Measurements from ENCODE around the gene MYRF.

Gene MYRF

GRCh38 chr11:61794579-61794978 is 42.1 kb downstream of the MYRF start:
- peaks cover 5% of the 10 kb centered on the region for H3K36me3 ChIP-seq (ENCODE audit: control insufficient read depth, insufficient read depth, low read length)

DNA sequence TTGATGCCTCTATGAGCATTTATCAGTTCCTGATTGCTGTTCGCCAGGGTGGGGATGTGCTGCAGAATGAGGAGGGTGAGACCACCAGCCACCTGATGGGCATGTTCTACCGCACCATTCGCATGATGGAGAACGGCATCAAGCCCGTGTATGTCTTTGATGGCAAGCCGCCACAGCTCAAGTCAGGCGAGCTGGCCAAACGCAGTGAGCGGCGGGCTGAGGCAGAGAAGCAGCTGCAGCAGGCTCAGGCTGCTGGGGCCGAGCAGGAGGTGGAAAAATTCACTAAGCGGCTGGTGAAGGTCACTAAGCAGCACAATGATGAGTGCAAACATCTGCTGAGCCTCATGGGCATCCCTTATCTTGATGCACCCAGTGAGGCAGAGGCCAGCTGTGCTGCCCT is 43.0 kb downstream of the MYRF start:
- Histone ChIP-seq H2BK120ac (ENCODE audit: low read depth, low read length) (no peak overlapping the region), H3K4me1 (ENCODE audit: control insufficient read depth, low read depth, low read length) (no peaks in the 10 kb centered on the region), H3K9ac (ENCODE audit: low read length) (no peak overlapping the region), H2AK5ac (ENCODE audit: low read length) (no peak overlapping the region), H3K18ac (ENCODE audit: low read length) (no peak overlapping the region), H3K23ac (ENCODE audit: low read length) (no peak overlapping the region), H3K4me2 (ENCODE audit: low read length) (no peak overlapping the region), H3K27ac (ENCODE audit: low read depth, low read length) (no peak overlapping the region), H3K4ac (ENCODE audit: low read depth, low read length) (no peak overlapping the region), H4K8ac (ENCODE audit: low read depth, low read length) (no peak overlapping the region), H3K79me1 (ENCODE audit: low read length) (peaks cover 18% of the 10 kb centered on the region), H3K79me2 (ENCODE audit: control insufficient read depth, insufficient read depth, low read length) (peaks cover 44% of the 10 kb centered on the region), H3K36me3 (ENCODE audit: control insufficient read depth, insufficient read depth, low read length) (peaks cover 5% of the 10 kb centered on the region), H3K27me3 (ENCODE audit: insufficient read depth, low read length, poor library complexity) (no peaks in the 10 kb centered on the region), H4K5ac (ENCODE audit: low read length) (no peak overlapping the region), H3K56ac (ENCODE audit: low read length) (no peak overlapping the region), H3K4me3 (ENCODE audit: low read length) (no peak overlapping the region), H2BK5ac (ENCODE audit: low read length) (no peak overlapping the region), H2BK15ac (replicated peaks; ENCODE audit: low read depth) (no peak overlapping the region)
- WGBS (ENCODE audit: extremely low coverage, insufficient coverage, low lambda C conversion rate), result no CpG with 5 or more reads among the region's 12 CpGs
- no peak for DNase-seq

More at GRCh38 chr11:61794579-61794978, 42.1 kb downstream of the MYRF start:
- Histone ChIP-seq H3K23ac (ENCODE audit: low read length) (no peak overlapping the region), H2BK5ac (ENCODE audit: low read length) (no peak overlapping the region), H3K9ac (ENCODE audit: low read length) (peak overlapping the region; percentile 35), H3K4me1 (ENCODE audit: control insufficient read depth, low read depth, low read length) (no peaks in the 10 kb centered on the region), H2BK15ac (replicated peaks; ENCODE audit: low read depth) (no peak overlapping the region), H2BK120ac (ENCODE audit: low read depth, low read length) (no peak overlapping the region), H3K79me2 (ENCODE audit: control insufficient read depth, insufficient read depth, low read length) (peaks cover 44% of the 10 kb centered on the region), H3K27ac (ENCODE audit: low read depth, low read length) (no peak overlapping the region), H3K18ac (ENCODE audit: low read length) (no peak overlapping the region), H3K4me2 (ENCODE audit: low read length) (no peak overlapping the region), H3K4ac (ENCODE audit: low read depth, low read length) (no peak overlapping the region), H3K27me3 (ENCODE audit: insufficient read depth, low read length, poor library complexity) (no peaks in the 10 kb centered on the region), H4K8ac (ENCODE audit: low read depth, low read length) (no peak overlapping the region), H3K56ac (ENCODE audit: low read length) (peak overlapping the region; percentile 17), H3K79me1 (ENCODE audit: low read length) (peaks cover 21% of the 10 kb centered on the region), H2AK5ac (ENCODE audit: low read length) (no peak overlapping the region), H4K5ac (ENCODE audit: low read length) (no peak overlapping the region), H3K4me3 (ENCODE audit: low read length) (no peak overlapping the region)
- 100% methylated on average over 1 of the region's 4 CpGs for WGBS (ENCODE audit: extremely low coverage, insufficient coverage, low lambda C conversion rate)
- no peak for DNase-seq

DNA sequence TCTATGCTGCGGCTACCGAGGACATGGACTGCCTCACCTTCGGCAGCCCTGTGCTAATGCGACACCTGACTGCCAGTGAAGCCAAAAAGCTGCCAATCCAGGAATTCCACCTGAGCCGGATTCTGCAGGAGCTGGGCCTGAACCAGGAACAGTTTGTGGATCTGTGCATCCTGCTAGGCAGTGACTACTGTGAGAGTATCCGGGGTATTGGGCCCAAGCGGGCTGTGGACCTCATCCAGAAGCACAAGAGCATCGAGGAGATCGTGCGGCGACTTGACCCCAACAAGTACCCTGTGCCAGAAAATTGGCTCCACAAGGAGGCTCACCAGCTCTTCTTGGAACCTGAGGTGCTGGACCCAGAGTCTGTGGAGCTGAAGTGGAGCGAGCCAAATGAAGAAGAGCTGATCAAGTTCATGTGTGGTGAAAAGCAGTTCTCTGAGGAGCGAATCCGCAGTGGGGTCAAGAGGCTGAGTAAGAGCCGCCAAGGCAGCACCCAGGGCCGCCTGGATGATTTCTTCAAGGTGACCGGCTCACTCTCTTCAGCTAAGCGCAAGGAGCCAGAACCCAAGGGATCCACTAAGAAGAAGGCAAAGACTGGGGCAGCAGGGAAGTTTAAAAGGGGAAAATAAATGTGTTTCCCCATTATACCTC is 43.6 kb downstream of the MYRF start:
- Histone ChIP-seq H3K4me3 (ENCODE audit: low read length) (no peak overlapping the region), H3K36me3 (ENCODE audit: control insufficient read depth, insufficient read depth, low read length) (peaks cover 5% of the 10 kb centered on the region), H3K4me1 (ENCODE audit: control insufficient read depth, low read depth, low read length) (no peaks in the 10 kb centered on the region), H3K9ac (ENCODE audit: low read length) (no peak overlapping the region), H3K79me2 (ENCODE audit: control insufficient read depth, insufficient read depth, low read length) (peaks cover 44% of the 10 kb centered on the region), H3K27ac (ENCODE audit: low read depth, low read length) (no peak overlapping the region), H4K5ac (ENCODE audit: low read length) (no peak overlapping the region), H2BK120ac (ENCODE audit: low read depth, low read length) (no peak overlapping the region), H2BK5ac (ENCODE audit: low read length) (no peak overlapping the region), H4K8ac (ENCODE audit: low read depth, low read length) (no peak overlapping the region), H3K27me3 (ENCODE audit: insufficient read depth, low read length, poor library complexity) (no peaks in the 10 kb centered on the region), H3K4ac (ENCODE audit: low read depth, low read length) (no peak overlapping the region), H3K79me1 (ENCODE audit: low read length) (peaks cover 15% of the 10 kb centered on the region), H3K56ac (ENCODE audit: low read length) (no peak overlapping the region), H2BK15ac (replicated peaks; ENCODE audit: low read depth) (no peak overlapping the region), H2AK5ac (ENCODE audit: low read length) (no peak overlapping the region), H3K18ac (ENCODE audit: low read length) (no peak overlapping the region), H3K4me2 (ENCODE audit: low read length) (no peak overlapping the region), H3K23ac (ENCODE audit: low read length) (no peak overlapping the region)
- DNase-seq, result no peak
- WGBS (ENCODE audit: extremely low coverage, insufficient coverage, low lambda C conversion rate), result no CpG with 5 or more reads among the region's 18 CpGs

- H3K79me2 ChIP-seq (ENCODE audit: control insufficient read depth, insufficient read depth, low read length), result peaks cover 33% of the 10 kb centered on the region
- H3K18ac ChIP-seq (ENCODE audit: low read length), result no peak overlapping the region
- H3K4me1 ChIP-seq (ENCODE audit: control insufficient read depth, low read depth, low read length), result no peaks in the 10 kb centered on the region
- no CpG with 5 or more reads among the region's 3 CpGs for WGBS (ENCODE audit: extremely low coverage, insufficient coverage, low lambda C conversion rate)
- H3K4me3 ChIP-seq (ENCODE audit: low read length), result no peak overlapping the region
- DNase-seq, result peak; percentile 86
- H3K27ac ChIP-seq (ENCODE audit: low read depth, low read length), result no peak overlapping the region
- H3K4ac ChIP-seq (ENCODE audit: low read depth, low read length), result no peak overlapping the region
- H3K36me3 ChIP-seq (ENCODE audit: control insufficient read depth, insufficient read depth, low read length), result peaks cover 11% of the 10 kb centered on the region
- no peak overlapping the region for H2BK120ac ChIP-seq (ENCODE audit: low read depth, low read length)
- no peak overlapping the region for H2BK15ac ChIP-seq (replicated peaks; ENCODE audit: low read depth)
- H3K23ac ChIP-seq (ENCODE audit: low read length), result no peak overlapping the region
- no peak overlapping the region for H2BK5ac ChIP-seq (ENCODE audit: low read length)
- no peak overlapping the region for H3K9ac ChIP-seq (ENCODE audit: low read length)
- H3K4me2 ChIP-seq (ENCODE audit: low read length), result no peak overlapping the region
- peaks cover 15% of the 10 kb centered on the region for H3K79me1 ChIP-seq (ENCODE audit: low read length)
- no peak overlapping the region for H3K56ac ChIP-seq (ENCODE audit: low read length)
- no peak overlapping the region for H2AK5ac ChIP-seq (ENCODE audit: low read length)
- no peaks in the 10 kb centered on the region for H3K27me3 ChIP-seq (ENCODE audit: insufficient read depth, low read length, poor library complexity)
- H4K8ac ChIP-seq (ENCODE audit: low read depth, low read length), result no peak overlapping the region
- no peak overlapping the region for H4K5ac ChIP-seq (ENCODE audit: low read length)
Measured at GRCh38 chr11:61797263-61797944, 45.0 kb downstream of the MYRF start.

- DNase-seq, result no peak
- no peak overlapping the region for H2BK120ac ChIP-seq (ENCODE audit: low read depth, low read length)
- no peak overlapping the region for H3K18ac ChIP-seq (ENCODE audit: low read length)
- H2BK15ac ChIP-seq (replicated peaks; ENCODE audit: low read depth), result no peak overlapping the region
- H4K8ac ChIP-seq (ENCODE audit: low read depth, low read length), result no peak overlapping the region
- no peaks in the 10 kb centered on the region for H3K27me3 ChIP-seq (ENCODE audit: insufficient read depth, low read length, poor library complexity)
- H3K4ac ChIP-seq (ENCODE audit: low read depth, low read length), result no peak overlapping the region
- H4K5ac ChIP-seq (ENCODE audit: low read length), result no peak overlapping the region
- peaks cover 32% of the 10 kb centered on the region for H3K36me3 ChIP-seq (ENCODE audit: control insufficient read depth, insufficient read depth, low read length)
- H2AK5ac ChIP-seq (ENCODE audit: low read length), result no peak overlapping the region
- H2BK5ac ChIP-seq (ENCODE audit: low read length), result no peak overlapping the region
- no peak overlapping the region for H3K4me3 ChIP-seq (ENCODE audit: low read length)
- no peak overlapping the region for H3K23ac ChIP-seq (ENCODE audit: low read length)
- WGBS (ENCODE audit: extremely low coverage, insufficient coverage, low lambda C conversion rate), result no CpG with 5 or more reads among the region's 2 CpGs
- no peak overlapping the region for H3K27ac ChIP-seq (ENCODE audit: low read depth, low read length)
- no peak overlapping the region for H3K4me2 ChIP-seq (ENCODE audit: low read length)
- H3K4me1 ChIP-seq (ENCODE audit: control insufficient read depth, low read depth, low read length), result no peaks in the 10 kb centered on the region
- peaks cover 13% of the 10 kb centered on the region for H3K79me1 ChIP-seq (ENCODE audit: low read length)
- no peak overlapping the region for H3K9ac ChIP-seq (ENCODE audit: low read length)
- no peak overlapping the region for H3K56ac ChIP-seq (ENCODE audit: low read length)
- peaks cover 15% of the 10 kb centered on the region for H3K79me2 ChIP-seq (ENCODE audit: control insufficient read depth, insufficient read depth, low read length)
Measured at GRCh38 chr11:61799665-61800284, 47.3 kb downstream of the MYRF start.

Data from mesendoderm (in vitro differentiated cells).